HG02840 (cell line): Measurements from ENCODE around the gene KIF26B.
"Not testable (repeated sequence)": the region's sequence is repeated elsewhere in the genome, so short reads cannot be mapped to it uniquely, and the experiment has no call there.

Experiments
- ATAC-seq: cut with Tn5 transposase; IDR thresholded peaks from one replicate; pipeline ENCODE4 v1.9.1; 2021; ENCODE audit warnings: mild to moderate bottlenecking, moderate library complexity, moderate number of reproducible peaks; ENCODE audit not compliant: unreplicated experiment, low FRiP score

Gene KIF26B

GRCh38 chr1:245704341-245704740 lies 549.6 kb downstream of the KIF26B start:
- no peak for ATAC-seq

GRCh38 chr1:245704765-245705164 lies 550.0 kb downstream of the KIF26B start:
- ATAC-seq = no peak

- no peak for ATAC-seq
Observed at GRCh38 chr1:245707941-245708340, 553.2 kb downstream of the KIF26B start.

- no peak for ATAC-seq
Observed at GRCh38 chr1:245710961-245711903, 556.4 kb downstream of the KIF26B start.

GRCh38 chr1:245714027-245714426 lies 559.2 kb downstream of the KIF26B start:
- not testable (repeated sequence) for ATAC-seq

GRCh38 chr1:245715291-245715701 lies 560.5 kb downstream of the KIF26B start:
- ATAC-seq = no peak

- ATAC-seq = no peak
Observed at GRCh38 chr1:245715970-245716369, 561.2 kb downstream of the KIF26B start.

- ATAC-seq = no peak
Observed at GRCh38 chr1:245716561-245716960, 561.8 kb downstream of the KIF26B start.

- ATAC-seq = no peak
Observed at GRCh38 chr1:245717611-245718010, 562.8 kb downstream of the KIF26B start.

- no peak for ATAC-seq
Observed at GRCh38 chr1:245718123-245718522, 563.3 kb downstream of the KIF26B start.

- ATAC-seq = no peak
Observed at GRCh38 chr1:245718951-245719350, 564.2 kb downstream of the KIF26B start.

- no peak for ATAC-seq
Observed at GRCh38 chr1:245721488-245721887, 566.7 kb downstream of the KIF26B start.

- not testable (repeated sequence) for ATAC-seq
Observed at GRCh38 chr1:245728035-245728434, 573.2 kb downstream of the KIF26B start.

- no peak for ATAC-seq
Observed at GRCh38 chr1:245730801-245731200, 576.0 kb downstream of the KIF26B start.

GRCh38 chr1:245740336-245740735 lies 585.6 kb downstream of the KIF26B start:
- ATAC-seq = not testable (repeated sequence)

GRCh38 chr1:245742896-245743295 lies 588.1 kb downstream of the KIF26B start:
- ATAC-seq = no peak

- no peak for ATAC-seq
Observed at GRCh38 chr1:245748240-245748639, 593.5 kb downstream of the KIF26B start.

- ATAC-seq = no peak
Observed at GRCh38 chr1:245748646-245749045, 593.9 kb downstream of the KIF26B start.

- no peak for ATAC-seq
Observed at GRCh38 chr1:245749053-245749452, 594.3 kb downstream of the KIF26B start.

GRCh38 chr1:245750261-245750660 lies 595.5 kb downstream of the KIF26B start:
- ATAC-seq = no peak

- ATAC-seq = no peak
Observed at GRCh38 chr1:245751116-245751515, 596.3 kb downstream of the KIF26B start.
